BLaER1 (cell line): ENCODE data around the gene SAE1.

Experiments used
- H3K27ac ChIP-seq: shearing (Covaris generic); formaldehyde crosslinking; 2 replicates; pipeline ENCODE4 v1.8.1; 2022
- H3K27me3 ChIP-seq: shearing (Covaris generic); formaldehyde crosslinking; 2 replicates; pipeline ENCODE4 v1.8.1; 2022
- H3K36me3 ChIP-seq: shearing (Covaris generic); formaldehyde crosslinking; 2 replicates; pipeline ENCODE4 v1.8.1; 2022
- H3K4me1 ChIP-seq: shearing (Covaris generic); formaldehyde crosslinking; 2 replicates; pipeline ENCODE4 v1.8.1; 2022
- H3K4me2 ChIP-seq: shearing (Covaris generic); formaldehyde crosslinking; 2 replicates; pipeline ENCODE4 v1.8.1; 2022
- H3K4me3 ChIP-seq: shearing (Covaris generic); formaldehyde crosslinking; 2 replicates; pipeline ENCODE4 v1.8.1; 2022
- H3K9ac ChIP-seq: shearing (Covaris generic); formaldehyde crosslinking; 2 replicates; pipeline ENCODE4 v1.8.1; 2022
- H3K9me3 ChIP-seq: shearing (Covaris generic); formaldehyde crosslinking; 2 replicates; pipeline ENCODE4 v1.8.1; 2022
- H4K20me1 ChIP-seq: shearing (Covaris generic); formaldehyde crosslinking; 2 replicates; pipeline ENCODE4 v1.8.1; 2022
- Cebpa-rat ChIP-seq: shearing (Covaris generic); IDR thresholded peaks from 2 replicates; pipeline ENCODE4 v1.8.1; 2022

SAE1 gene

GRCh38 chr19:47230921-47231214 lies 100.2 kb downstream of the SAE1 start, which contains the start of gene BBC3:
TSS of gene BBC3 (minus strand) at chr19:47231199. CDS start at chr19:47228431, 2,768 bp downstream.
- H3K4me1 ChIP-seq, result peaks cover 54% of the 10 kb centered on the region
- H3K9ac ChIP-seq, result peak within 1 kb of the TSS; percentile 88
- H3K4me3 ChIP-seq, result peak within 1 kb of the TSS; percentile 86
- TF ChIP-seq Cebpa-rat, result no peak
- no peaks in the 10 kb centered on the region for H3K36me3 ChIP-seq
- peak within 1 kb of the TSS; percentile 99 for H3K4me2 ChIP-seq
- H3K27me3 ChIP-seq, result peaks cover 19% of the 10 kb centered on the region; the same call in 1 of the 2 replicates
- peak within 1 kb of the TSS; percentile 83 for H3K27ac ChIP-seq
- H4K20me1 ChIP-seq, result peaks cover 23% of the 10 kb centered on the region
- H3K9me3 ChIP-seq, result no peaks in the 10 kb centered on the region

GRCh38 chr19:47231215-47232054 lies 100.8 kb downstream of the SAE1 start:
- peak overlapping the region; percentile 68 for H3K9ac ChIP-seq
- peaks cover 57% of the 10 kb centered on the region for H3K4me1 ChIP-seq
- H3K27me3 ChIP-seq, result peaks cover 19% of the 10 kb centered on the region; the same call in 1 of the 2 replicates
- no peaks in the 10 kb centered on the region for H3K9me3 ChIP-seq
- peak overlapping the region; percentile 99 for H3K4me2 ChIP-seq
- TF ChIP-seq Cebpa-rat, result no peak
- peak overlapping the region; percentile 74 for H3K27ac ChIP-seq
- peaks cover 23% of the 10 kb centered on the region for H4K20me1 ChIP-seq
- no peaks in the 10 kb centered on the region for H3K36me3 ChIP-seq
- H3K4me3 ChIP-seq, result peak overlapping the region; percentile 86

DNA sequence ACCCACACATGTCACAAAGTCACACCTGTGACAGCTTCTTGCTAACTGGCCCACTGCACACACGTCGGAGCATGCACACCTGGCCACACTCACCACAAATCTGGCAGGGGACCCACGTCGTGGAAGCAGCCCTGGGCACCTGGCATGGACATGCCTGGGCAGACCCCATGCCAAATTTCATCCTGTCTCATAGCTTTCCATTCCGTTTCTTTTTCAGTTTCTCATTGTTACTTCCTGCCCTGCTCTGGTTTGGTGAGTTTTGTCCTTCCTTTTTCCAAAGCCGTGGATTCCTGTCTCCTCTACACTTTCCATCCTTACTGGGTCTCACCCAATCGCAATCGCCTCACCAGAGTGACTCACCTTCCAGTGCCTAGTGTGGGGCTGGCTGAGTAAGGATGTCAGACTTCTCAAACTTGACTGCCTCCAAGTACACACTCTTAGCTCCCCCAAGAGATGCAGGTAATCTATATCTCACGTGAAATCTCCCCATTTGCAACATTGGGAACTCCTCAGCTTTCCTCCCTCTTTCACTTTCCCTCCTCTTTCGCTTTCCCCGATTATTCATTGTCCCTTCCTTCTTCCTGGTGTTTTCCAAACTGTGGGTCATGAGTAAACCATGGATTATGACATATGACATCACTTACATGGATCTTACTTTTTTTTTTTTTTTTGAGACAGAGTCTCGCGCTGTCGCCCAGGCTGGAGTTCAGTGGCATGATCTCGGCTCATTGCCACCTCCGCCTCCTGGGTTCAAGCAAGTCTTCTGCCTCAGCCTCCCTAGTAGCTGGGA lies 102.0 kb downstream of the SAE1 start:
- Histone ChIP-seq H3K4me2 (peak overlapping the region; percentile 82), H3K36me3 (no peaks in the 10 kb centered on the region), H3K27ac (peak overlapping the region; percentile 53; the same call in 1 of the 2 replicates), H4K20me1 (peaks cover 19% of the 10 kb centered on the region), H3K27me3 (peaks cover 19% of the 10 kb centered on the region; the same call in 1 of the 2 replicates), H3K4me1 (peaks cover 55% of the 10 kb centered on the region), H3K9me3 (no peaks in the 10 kb centered on the region), H3K9ac (0 out of 2 replicates have a peak overlapping the region, but pooled peaks have one; percentile 40), H3K4me3 (no peak overlapping the region)
- no peak for TF ChIP-seq Cebpa-rat

DNA sequence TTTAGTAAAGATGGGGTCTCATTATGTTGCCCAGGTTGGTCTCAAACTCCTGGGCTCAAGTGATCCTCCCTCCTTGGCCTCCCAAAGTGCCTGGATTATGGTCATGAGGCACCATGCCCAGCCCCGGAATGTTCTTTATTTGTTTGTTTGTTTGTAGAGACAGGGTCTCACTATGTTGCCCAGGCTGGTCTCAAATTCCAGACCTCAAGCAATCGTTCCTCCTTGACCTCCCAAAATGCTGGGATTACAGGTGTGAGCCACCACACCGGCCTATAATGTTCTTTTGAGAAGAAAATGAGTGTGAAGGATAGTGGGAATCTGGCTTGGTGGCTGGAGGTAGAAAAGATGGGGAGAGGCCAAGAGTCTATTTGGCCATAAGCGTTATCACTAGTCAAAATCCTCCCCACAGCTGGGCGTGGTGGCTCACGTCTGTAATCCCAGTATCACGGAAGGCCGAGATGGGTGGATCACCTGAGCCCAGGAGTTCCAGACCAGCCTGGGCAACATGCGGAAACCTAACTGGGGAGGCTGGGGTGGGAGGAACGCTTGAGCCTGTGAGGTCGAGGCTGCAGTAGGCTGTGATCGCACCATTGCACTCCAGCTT lies 105.5 kb downstream of the SAE1 start:
- peaks cover 58% of the 10 kb centered on the region for H3K4me1 ChIP-seq
- peaks cover 27% of the 10 kb centered on the region for H3K27me3 ChIP-seq
- no peaks in the 10 kb centered on the region for H3K9me3 ChIP-seq
- peak overlapping the region; percentile 31; the same call in 1 of the 2 replicates for H3K4me2 ChIP-seq
- no peak overlapping the region for H3K27ac ChIP-seq
- H3K36me3 ChIP-seq, result no peaks in the 10 kb centered on the region
- H3K4me3 ChIP-seq, result no peak overlapping the region
- TF ChIP-seq Cebpa-rat, result no peak
- H4K20me1 ChIP-seq, result peaks cover 11% of the 10 kb centered on the region
- no peak overlapping the region for H3K9ac ChIP-seq

DNA sequence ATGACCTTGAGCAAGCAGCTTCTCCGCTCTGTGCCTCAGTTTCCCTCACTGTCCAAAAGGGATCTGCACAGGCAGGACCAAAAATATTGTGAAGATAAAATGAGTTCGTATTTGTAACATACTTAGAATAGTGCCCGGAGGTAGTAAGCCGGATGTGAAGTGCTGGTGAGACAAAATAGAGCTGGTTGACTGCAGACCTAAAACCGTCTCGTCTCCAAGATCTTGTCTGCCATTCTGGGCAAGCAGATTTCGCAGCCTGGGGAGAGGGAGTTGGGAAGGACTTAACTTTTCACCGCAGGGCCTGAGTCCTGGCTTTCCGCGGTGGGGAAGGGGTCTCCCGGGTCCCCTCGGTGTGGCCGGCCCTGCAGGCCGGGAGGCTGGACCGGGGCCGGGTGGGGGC lies 108.5 kb downstream of the SAE1 start:
- peak overlapping the region; percentile 57; the same call in 1 of the 2 replicates for H3K4me3 ChIP-seq
- no peaks in the 10 kb centered on the region for H3K9me3 ChIP-seq
- peak overlapping the region; percentile 68 for H3K4me2 ChIP-seq
- peaks cover 11% of the 10 kb centered on the region for H4K20me1 ChIP-seq
- H3K36me3 ChIP-seq, result no peaks in the 10 kb centered on the region
- TF ChIP-seq Cebpa-rat, result no peak
- H3K27ac ChIP-seq, result no peak overlapping the region
- no peak overlapping the region for H3K9ac ChIP-seq
- H3K27me3 ChIP-seq, result peaks cover 49% of the 10 kb centered on the region
- H3K4me1 ChIP-seq, result peaks cover 66% of the 10 kb centered on the region

GRCh38 chr19:47239610-47240296 lies 109.1 kb downstream of the SAE1 start:
- Histone ChIP-seq H3K4me1 (peaks cover 70% of the 10 kb centered on the region), H3K4me2 (peak overlapping the region; percentile 68), H4K20me1 (peaks cover 11% of the 10 kb centered on the region), H3K27me3 (peaks cover 49% of the 10 kb centered on the region), H3K27ac (no peak overlapping the region), H3K36me3 (no peaks in the 10 kb centered on the region), H3K9me3 (no peaks in the 10 kb centered on the region), H3K4me3 (peak overlapping the region; percentile 57), H3K9ac (no peak overlapping the region)
- no peak for TF ChIP-seq Cebpa-rat

DNA sequence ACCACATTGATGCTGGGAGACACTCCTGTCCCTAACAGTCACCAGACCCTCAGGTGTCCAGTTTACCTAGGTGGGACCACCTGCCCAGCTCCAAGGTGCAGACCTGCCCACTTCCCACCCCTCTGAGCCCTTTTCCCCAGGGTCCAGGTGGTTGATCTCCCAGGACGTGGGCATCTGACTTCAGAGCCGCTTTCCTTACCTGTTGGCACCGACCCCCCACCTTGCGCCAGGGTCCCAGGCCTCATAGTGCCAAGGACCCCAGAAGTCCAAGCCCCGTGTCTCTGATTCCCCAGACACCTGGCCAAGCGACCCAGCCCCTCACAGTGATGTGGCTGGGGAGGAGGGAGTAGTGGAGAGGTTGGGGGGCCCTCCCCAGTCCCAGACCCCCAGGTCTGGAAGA lies 109.9 kb downstream of the SAE1 start:
- H3K9me3 ChIP-seq, result no peaks in the 10 kb centered on the region
- H3K27me3 ChIP-seq, result peaks cover 49% of the 10 kb centered on the region
- TF ChIP-seq Cebpa-rat, result no peak
- H3K4me3 ChIP-seq, result peak overlapping the region; percentile 57; the same call in 1 of the 2 replicates
- H3K27ac ChIP-seq, result no peak overlapping the region
- peaks cover 11% of the 10 kb centered on the region for H4K20me1 ChIP-seq
- no peak overlapping the region for H3K9ac ChIP-seq
- H3K36me3 ChIP-seq, result no peaks in the 10 kb centered on the region
- H3K4me1 ChIP-seq, result peaks cover 77% of the 10 kb centered on the region
- H3K4me2 ChIP-seq, result peak overlapping the region; percentile 68

DNA sequence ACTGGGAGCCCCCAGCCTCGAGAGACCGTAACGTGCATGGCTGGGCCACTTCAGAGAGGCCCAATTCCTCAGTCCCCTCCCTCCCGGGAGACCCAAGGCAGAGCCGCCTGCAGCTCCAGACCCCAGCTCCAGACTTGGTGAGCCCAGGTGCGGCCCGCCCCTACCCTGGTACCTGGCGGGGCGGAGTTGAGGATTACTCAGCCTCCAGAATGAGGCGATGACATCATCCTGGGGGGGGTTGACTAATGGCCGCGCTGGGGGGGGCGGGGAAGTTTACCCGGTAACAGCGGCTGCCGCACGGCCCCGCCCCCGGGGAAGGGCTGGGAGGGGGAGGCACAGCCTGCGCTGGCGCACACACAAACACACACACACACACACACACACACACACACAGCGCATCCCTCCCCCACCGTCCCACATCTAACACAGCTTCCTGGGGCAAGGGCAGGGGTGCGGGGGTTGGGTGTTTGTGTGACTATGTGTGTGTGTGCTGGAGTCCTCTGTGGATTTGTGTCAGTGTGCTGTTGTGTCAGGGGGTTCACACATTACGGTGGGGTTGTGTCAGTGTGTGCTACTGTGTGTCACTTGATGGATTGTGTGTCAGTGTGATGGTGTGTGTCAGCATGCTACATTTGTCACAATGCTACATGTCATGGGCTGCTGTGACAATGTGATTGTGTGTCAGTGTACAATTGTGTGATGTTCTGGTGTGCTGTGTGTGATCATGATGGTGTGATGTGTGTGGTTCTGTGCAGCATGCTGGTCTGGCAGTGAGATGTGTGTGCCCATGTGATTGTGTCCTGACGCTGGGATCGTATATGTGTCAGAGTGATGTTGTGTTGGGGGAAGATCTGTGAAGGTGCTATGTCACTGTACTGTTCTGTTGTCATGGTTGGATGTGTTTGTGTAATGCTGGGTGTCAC lies 110.6 kb downstream of the SAE1 start:
- Histone ChIP-seq H3K4me1 (peaks cover 77% of the 10 kb centered on the region), H3K27me3 (peaks cover 49% of the 10 kb centered on the region), H3K4me2 (peak overlapping the region; percentile 68), H4K20me1 (peaks cover 11% of the 10 kb centered on the region), H3K4me3 (peak overlapping the region; percentile 57; the same call in 1 of the 2 replicates), H3K27ac (no peak overlapping the region), H3K9me3 (no peaks in the 10 kb centered on the region), H3K36me3 (no peaks in the 10 kb centered on the region), H3K9ac (no peak overlapping the region)
- TF ChIP-seq Cebpa-rat, result no peak
